HCT116 (cell line): ENCODE results near the gene MUSK. TPM values are rescaled to one million over a fixed set of nuclear protein-coding genes. Genes with fewer than 3 reads are reported as not detected.

ENCODE experiments used
- ATAC-seq: fragments of 200-7000 bp; cut with Tn5 transposase; 2 replicates; pipeline ENCODE4 v1.9.1; 2020; ENCODE audit warnings: mild to moderate bottlenecking, moderate library complexity
- BruUV-seq: library from RNA; stranded (reverse); fragments of 400-500 nt; replicated peaks from 2 replicates; lab custom pipeline; 2021; lab: Mats Ljungman, UMichigan
- CTCF ChIA-PET: fragments of 300-600 bp; sonication (Branson Sonifier 250); formaldehyde crosslinking; loops from one replicate; lab custom pipeline; 2021; ENCODE audit warnings: antibody characterized with exemption; lab: Charles Lee
- POLR2A ChIA-PET: fragments of 300-600, 350-600 bp; sonication (Branson Sonifier 250); formaldehyde crosslinking; loops from one replicate; lab custom pipeline; 2021; ENCODE audit warnings: antibody characterized with exemption; lab: Charles Lee
- RAD21 ChIA-PET, 2 experiments: fragments of 300-600 bp; sonication (Branson Sonifier 250); formaldehyde crosslinking; loops; one replicate each; lab custom pipeline; 2023; ENCODE audit warnings: low total read pairs in 2 of 2; ENCODE audit not compliant: uncharacterized antibody in 2 of 2, unreplicated experiment in 2 of 2, low non-redundant PET in 1 of 2; lab: Charles Lee
- DNase-seq: peaks from one replicate; pipeline ENCODE4 v3.0.0-alpha.2; 2010; ENCODE audit warnings: low read depth, low spot score
- H2AFZ ChIP-seq: fragments of 200-600 bp; shearing (Covaris generic), sonication (generic); 2 replicates; pipeline ENCODE4 v1.6.1; 2017; ENCODE audit warnings: low read depth, mixed run types, mixed read lengths, antibody characterized with exemption, low read length; ENCODE audit not compliant: poor library complexity, severe bottlenecking
- H3K27ac ChIP-seq: 2 replicates; pipeline ENCODE4 v1.5.1; 2012; ENCODE audit warnings: low read depth, low read length
- H3K27me3 ChIP-seq: fragments of 200-600 bp; sonication (generic); 2 replicates; pipeline ENCODE4 v1.6.1; 2016; ENCODE audit warnings: mixed run types, low read length, mixed read lengths; ENCODE audit not compliant: insufficient read depth
- H3K36me3 ChIP-seq, 2 experiments: fragments of 200-500 bp in 1 of 2; fragments of 200-600 bp in 1 of 2; sonication (Bioruptor generic) in 1 of 2; sonication (generic) in 1 of 2; 2 replicates each; pipeline versions ENCODE4 v1.5.1 to v1.6.1; 2014 to 2016; ENCODE audit warnings: low read length in 2 of 2, inconsistent platforms in 1 of 2, mixed read lengths in 1 of 2, mixed run types in 1 of 2; ENCODE audit not compliant: insufficient read depth in 2 of 2, control insufficient read depth in 1 of 2
- H3K4me1 ChIP-seq, 2 experiments: fragments of 200-600 bp in 1 of 2; sonication (generic) in 1 of 2; 2 replicates each; pipeline versions ENCODE4 v1.5.1 to v1.6.1; 2012 to 2017; ENCODE audit warnings: low read length in 2 of 2, inconsistent platforms in 1 of 2, mild to moderate bottlenecking in 1 of 2, mixed read lengths in 1 of 2, mixed run types in 1 of 2, moderate library complexity in 1 of 2; ENCODE audit not compliant: insufficient read depth in 2 of 2, control insufficient read depth in 1 of 2
- H3K4me2 ChIP-seq: fragments of 200-600 bp; sonication (generic); 2 replicates; pipeline ENCODE4 v1.6.1; 2017; ENCODE audit warnings: mixed run types, low read length, mixed read lengths
- H3K4me3 ChIP-seq, 2 experiments: fragments of 200-600 bp in 1 of 2; sonication (generic) in 1 of 2; replicated peaks in 1 of 2; 2 replicates each; pipeline ENCODE4 v1.5.1; 2011 to 2016; ENCODE audit warnings: low read length in 2 of 2, control low read depth in 1 of 2, low read depth in 1 of 2, mild to moderate bottlenecking in 1 of 2, mixed read lengths in 1 of 2, mixed run types in 1 of 2
- H3K79me2 ChIP-seq: fragments of 200-600 bp; sonication (generic); 2 replicates; pipeline ENCODE4 v1.6.1; 2017; ENCODE audit warnings: mild to moderate bottlenecking, mixed run types, low read length, moderate library complexity, mixed read lengths; ENCODE audit not compliant: insufficient read depth
- H3K9ac ChIP-seq: fragments of 200-600 bp; sonication (generic); 2 replicates; pipeline ENCODE4 v1.6.1; 2016; ENCODE audit warnings: low read length, mixed read lengths
- H3K9me2 ChIP-seq: fragments of 200-600 bp; sonication (generic), shearing (Covaris generic); 2 replicates; pipeline ENCODE4 v1.6.1; 2017; ENCODE audit warnings: mixed run types, mild to moderate bottlenecking, moderate library complexity; ENCODE audit not compliant: insufficient read depth
- H3K9me3 ChIP-seq, 2 experiments: fragments of 200-500 bp in 1 of 2; fragments of 200-600 bp in 1 of 2; sonication (Bioruptor generic) in 1 of 2; sonication (generic) in 1 of 2; 2 replicates each; pipeline ENCODE4 v1.6.1; 2014 to 2017; ENCODE audit warnings: low read length in 2 of 2, mixed read lengths in 2 of 2, inconsistent platforms in 1 of 2, low read depth in 1 of 2, mild to moderate bottlenecking in 1 of 2, mixed run types in 1 of 2, moderate library complexity in 1 of 2; ENCODE audit not compliant: control insufficient read depth in 1 of 2, insufficient read depth in 1 of 2
- H4K20me1 ChIP-seq: fragments of 200-600 bp; sonication (generic), shearing (Covaris generic); 2 replicates; pipeline ENCODE4 v1.6.1; 2017; ENCODE audit warnings: mixed run types, mild to moderate bottlenecking, moderate library complexity; ENCODE audit not compliant: insufficient read depth
- CBX3 ChIP-seq: IDR thresholded peaks from 2 replicates; pipeline ENCODE4 v1.6.1; 2012; ENCODE audit warnings: low read depth
- CEBPB ChIP-seq: IDR thresholded peaks from 2 replicates; pipeline ENCODE4 v1.6.1; 2012; ENCODE audit warnings: low read depth
- CTCF ChIP-seq, 3 experiments: fragments of 200-600 bp in 1 of 3; sonication (generic) in 1 of 3; IDR thresholded peaks in 2 of 3; conservative IDR thresholded peaks in 1 of 3; 2 replicates each; pipeline ENCODE4 v1.5.1; 2012 to 2017; ENCODE audit warnings: low read depth in 2 of 3, low read length in 2 of 3, antibody characterized with exemption in 1 of 3, borderline replicate concordance in 1 of 3, control low read depth in 1 of 3, mild to moderate bottlenecking in 1 of 3, mixed read lengths in 1 of 3, mixed run types in 1 of 3, moderate library complexity in 1 of 3; ENCODE audit not compliant: insufficient read depth in 1 of 3
- EGR1 ChIP-seq: IDR thresholded peaks from 2 replicates; pipeline ENCODE4 v1.6.1; 2012; ENCODE audit warnings: low read depth
- ELF1 ChIP-seq: IDR thresholded peaks from 2 replicates; pipeline ENCODE4 v1.6.1; 2012; ENCODE audit warnings: low read depth, borderline replicate concordance
- EZH2phosphoT487 ChIP-seq: fragments of 200-600 bp; IDR thresholded peaks from 2 replicates; pipeline ENCODE4 v1.6.1; 2018; ENCODE audit warnings: antibody characterized with exemption, borderline replicate concordance
- FOSL1 ChIP-seq: IDR thresholded peaks from 2 replicates; pipeline ENCODE4 v1.6.1; 2012; ENCODE audit warnings: low read depth
- POLR2AphosphoS5 ChIP-seq: IDR thresholded peaks from 2 replicates; pipeline ENCODE4 v1.6.1; 2011; ENCODE audit warnings: mild to moderate bottlenecking, low read depth, low read length, moderate library complexity
- SIN3A ChIP-seq: IDR thresholded peaks from 2 replicates; pipeline ENCODE4 v1.6.1; 2012; ENCODE audit warnings: low read depth
- SP1 ChIP-seq: IDR thresholded peaks from 2 replicates; pipeline ENCODE4 v1.6.1; 2012; ENCODE audit warnings: low read depth
- ZBTB33 ChIP-seq: IDR thresholded peaks from 2 replicates; pipeline ENCODE4 v1.6.1; 2011; ENCODE audit warnings: mild to moderate bottlenecking, low read length, moderate library complexity; ENCODE audit not compliant: insufficient replicate concordance; ENCODE audit errors: extremely low read depth
- ZFX ChIP-seq: fragments of 450-650 bp; IDR thresholded peaks from 2 replicates; pipeline ENCODE4 v1.6.1; 2017
- ZNF274 ChIP-seq: fragments of 200-500 bp; sonication (Bioruptor generic); IDR thresholded peaks from 2 replicates; pipeline ENCODE4 v1.6.1; 2014; ENCODE audit warnings: mild to moderate bottlenecking, low read depth, low read length, inconsistent platforms
- intact Hi-C: fragments of 100-400 bp; cut with micrococcal nuclease; formaldehyde crosslinking; loops from 2 replicates; pipeline ENCODE4 v1.10.0; 2022
- total RNA-seq: library from RNA; stranded (reverse); gene quantifications from one replicate; pipeline ENCODE4 v1.2.1, GENCODE V29; 2021; ENCODE audit not compliant: unreplicated experiment
- TF ChIP-seq, protein P1 (sequence below): IDR thresholded peaks from 2 replicates; pipeline ENCODE4 v1.6.1; 2012
- TF ChIP-seq, protein P2 (sequence below): IDR thresholded peaks from 2 replicates; pipeline ENCODE4 v1.6.1; 2012

MUSK gene
- total RNA-seq, 1 experiment from 2014 or later = not detected

- no peaks in the 10 kb centered on the region for H3K9me2 ChIP-seq
- no peak overlapping the region for H2AFZ ChIP-seq
- ChIA-PET POLR2A (no interaction called here), CTCF (interaction anchor here (0.6 kb wide), 1 partner anchor 15 kb away, joined by 3 read pairs; no protein-coding TSS in a partner anchor), RAD21 (no interaction called here)
- no peak overlapping the region for H3K27ac ChIP-seq
- no peaks in the 10 kb centered on the region for H3K27me3 ChIP-seq
- DNase-seq (no peak), ATAC-seq (no peak)
- H3K4me3 ChIP-seq = no peak overlapping the region
- H3K4me2 ChIP-seq = no peak overlapping the region
- no peak overlapping the region for H3K9ac ChIP-seq
- TF ChIP-seq SP1 (no peak), ZBTB33 (no peak), CEBPB (no peak), ELF1 (no peak)
- no peaks in the 10 kb centered on the region for H3K36me3 ChIP-seq
- H3K9me3 ChIP-seq = no peaks in the 10 kb centered on the region
- H3K79me2 ChIP-seq = no peaks in the 10 kb centered on the region
- H4K20me1 ChIP-seq = no peaks in the 10 kb centered on the region
- intact Hi-C loops = no loop called here
- H3K4me1 ChIP-seq = no peaks in the 10 kb centered on the region
- BruUV-seq = no TSS peak
Observed at GRCh38 chr9:110767559-110768063, 99.0 kb downstream of the MUSK start.

DNA sequence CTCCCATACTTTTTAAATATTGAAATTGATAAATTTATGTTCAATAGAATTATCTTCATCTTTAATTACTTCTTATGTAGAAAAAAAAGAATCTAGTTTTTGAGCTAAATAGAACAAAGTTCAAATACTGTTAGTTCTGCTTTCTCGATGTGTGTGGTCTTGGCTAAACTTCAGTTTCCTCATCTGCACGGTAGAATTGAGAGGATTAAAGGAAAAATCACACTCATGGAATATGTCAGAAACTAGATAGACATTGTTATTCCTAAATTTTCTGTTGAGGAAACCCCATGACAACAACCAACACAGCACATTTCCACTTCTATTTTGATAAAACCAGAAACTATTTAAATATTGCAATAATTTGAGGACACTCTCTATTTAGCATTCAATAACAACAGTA is 100.3 kb downstream of the MUSK start:
- ChIA-PET RAD21 (no interaction called here), POLR2A (no interaction called here), CTCF (no interaction called here)
- Histone ChIP-seq H2AFZ (no peak overlapping the region), H3K36me3 (no peaks in the 10 kb centered on the region), H3K4me2 (no peak overlapping the region), H3K79me2 (no peaks in the 10 kb centered on the region), H3K4me1 (no peaks in the 10 kb centered on the region), H3K27me3 (no peaks in the 10 kb centered on the region), H3K27ac (no peak overlapping the region), H3K4me3 (no peak overlapping the region), H4K20me1 (no peaks in the 10 kb centered on the region), H3K9me2 (no peaks in the 10 kb centered on the region), H3K9ac (no peak overlapping the region), H3K9me3 (no peaks in the 10 kb centered on the region)
- ATAC-seq (no peak), DNase-seq (no peak)
- intact Hi-C loops = no loop called here
- BruUV-seq = no TSS peak
- TF ChIP-seq, protein P1, sequence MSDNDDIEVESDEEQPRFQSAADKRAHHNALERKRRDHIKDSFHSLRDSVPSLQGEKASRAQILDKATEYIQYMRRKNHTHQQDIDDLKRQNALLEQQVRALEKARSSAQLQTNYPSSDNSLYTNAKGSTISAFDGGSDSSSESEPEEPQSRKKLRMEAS = no peak
- TF ChIP-seq SP1 (no peak), POLR2AphosphoS5 (no peak), ZNF274 (no peak), ZFX (no peak), FOSL1 (no peak), CEBPB (no peak), ELF1 (no peak), EZH2phosphoT487 (no peak), SIN3A (no peak), CTCF (IDR thresholded peaks at IDR 0.05 in 2 of 3, conservative IDR thresholded peaks at IDR 0.05 in 1 of 3; ENCODE audit: borderline replicate concordance in 1 of 3, insufficient read depth in 1 of 3, low read depth in 2 of 3, low read length in 2 of 3) (no peak), EGR1 (no peak), CBX3 (no peak)
- TF ChIP-seq, protein P2, sequence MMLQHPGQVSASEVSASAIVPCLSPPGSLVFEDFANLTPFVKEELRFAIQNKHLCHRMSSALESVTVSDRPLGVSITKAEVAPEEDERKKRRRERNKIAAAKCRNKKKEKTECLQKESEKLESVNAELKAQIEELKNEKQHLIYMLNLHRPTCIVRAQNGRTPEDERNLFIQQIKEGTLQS = no peak
